M059J (cell line): ENCODE results near the gene ZNF485. TPM values are rescaled to one million over a fixed set of nuclear protein-coding genes. Genes with fewer than 3 reads are reported as not detected.
"Not testable (repeated sequence)": the region's sequence is repeated elsewhere in the genome, so short reads cannot be mapped to it uniquely, and the experiment has no call there.

Source experiments
- DNase-seq: peaks from one replicate; pipeline ENCODE4 v3.0.0-alpha.2; 2012; ENCODE audit warnings: low read depth
- total RNA-seq: library from RNA; depleted of rRNA; stranded (reverse); fragments of >200 nt; shearing (Covaris generic); gene quantifications from 2 replicates; pipeline ENCODE4 v1.2.3, GENCODE V29; 2014; rRNA removed

Gene ZNF485
- total RNA-seq = 3.7 and 4.0 TPM in 2 replicates

DNA sequence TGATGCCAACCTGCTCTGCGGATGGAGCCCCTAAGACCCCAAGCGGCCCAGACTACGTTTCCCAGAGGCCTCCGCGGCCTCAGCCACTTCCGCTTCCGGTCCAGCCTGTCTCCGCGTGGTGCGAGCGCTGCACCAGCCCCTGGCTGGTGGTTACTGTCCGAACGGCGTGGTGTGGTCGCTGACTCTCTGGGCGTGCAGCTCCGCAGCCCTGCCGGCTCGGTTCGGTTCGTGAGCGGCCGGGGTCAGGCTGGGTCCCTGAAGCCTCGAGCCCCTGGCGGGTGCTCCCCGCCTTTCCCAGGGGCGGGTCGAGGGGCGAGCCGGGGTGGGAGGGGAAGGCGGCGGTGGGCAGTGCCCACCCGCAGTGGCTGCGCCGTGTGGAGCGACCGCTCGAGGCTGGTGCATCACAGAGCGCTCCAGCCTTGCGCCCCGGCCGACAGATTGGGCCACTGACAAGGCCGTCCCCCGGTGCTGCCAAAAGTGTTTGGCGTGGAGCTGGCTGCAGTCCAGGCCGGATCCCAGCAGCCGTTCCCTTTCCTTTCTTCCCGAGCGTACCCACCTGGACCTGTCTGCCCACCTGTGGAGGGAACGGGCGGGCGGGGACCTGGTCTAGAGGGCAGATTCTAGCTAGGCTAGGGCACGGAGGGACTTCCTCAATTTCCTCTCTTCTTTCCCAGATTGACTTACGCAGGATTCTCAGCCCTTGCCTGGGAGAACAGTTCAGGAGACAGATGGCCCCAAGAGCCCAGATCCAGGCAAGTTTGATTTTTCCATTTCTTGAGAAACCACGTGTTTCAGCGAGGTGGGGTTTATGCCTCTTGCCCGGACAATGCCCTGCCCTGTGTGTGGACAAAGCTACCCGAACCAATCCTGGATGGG lies at the start of gene ZNF485:
TSS of gene ZNF485 (plus strand) at position 116 of the 876 bp plus-strand sequence. CDS start at position 729, 613 bp downstream.
- peak; percentile 61 for DNase-seq

DNA sequence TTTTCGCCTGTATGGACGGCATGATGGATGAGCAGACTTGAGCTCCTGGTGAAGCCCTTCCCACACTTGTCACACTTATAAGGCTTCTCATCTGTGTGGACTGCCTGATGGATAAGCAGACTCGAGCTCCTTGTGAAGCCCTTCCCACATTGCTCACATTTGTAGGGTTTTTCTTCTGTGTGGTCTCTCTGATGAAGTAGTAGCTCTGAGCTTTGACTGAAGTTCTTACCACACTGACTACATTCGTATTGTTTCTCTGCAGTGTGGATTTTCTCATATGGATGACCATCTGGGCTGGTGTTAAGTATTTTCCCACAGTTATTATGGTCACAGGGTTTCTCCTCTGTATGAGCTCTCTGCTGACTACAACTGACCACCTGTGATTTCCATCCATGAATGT lies 49.0 kb upstream of the ZNF485 start:
- DNase-seq = no peak

DNA sequence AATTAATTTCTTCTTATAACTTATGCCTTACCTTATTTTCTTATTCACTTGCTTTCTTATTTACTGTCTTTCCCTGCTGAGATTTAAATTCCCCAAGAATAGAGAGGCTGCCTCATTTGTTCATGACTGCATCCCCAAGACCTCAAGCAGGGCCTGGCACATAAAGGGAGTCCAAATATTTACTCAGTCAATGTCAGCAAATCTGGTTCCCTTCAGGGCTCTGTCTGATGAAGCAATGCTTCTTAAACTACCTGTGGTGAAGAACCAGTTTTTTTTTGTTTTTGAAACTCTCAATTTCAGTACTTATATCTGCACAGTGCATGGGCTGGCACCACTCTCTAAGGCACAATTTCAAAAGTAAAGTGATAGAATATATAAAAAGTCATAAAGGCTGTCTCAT lies 36.6 kb upstream of the ZNF485 start:
- no peak for DNase-seq

DNA sequence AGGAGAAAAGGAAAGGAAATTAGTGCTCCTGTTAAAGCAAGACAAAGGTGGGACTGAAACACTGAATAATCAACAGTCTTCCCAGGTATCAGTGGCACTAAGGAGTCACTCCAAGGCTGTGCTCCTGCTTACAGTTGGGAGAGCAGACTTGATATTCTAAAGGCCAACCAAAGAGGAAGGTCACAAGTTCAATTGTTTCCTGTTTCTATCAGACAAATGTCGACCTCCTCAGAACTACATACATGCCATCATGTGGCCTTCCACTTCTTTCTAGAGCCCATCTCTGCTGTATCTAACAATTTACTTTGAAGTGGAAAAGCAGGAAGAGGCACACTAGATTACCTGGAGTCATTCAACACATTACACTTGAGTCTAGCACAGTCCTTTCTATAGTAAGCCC lies 35.3 kb upstream of the ZNF485 start:
- no peak for DNase-seq

DNA sequence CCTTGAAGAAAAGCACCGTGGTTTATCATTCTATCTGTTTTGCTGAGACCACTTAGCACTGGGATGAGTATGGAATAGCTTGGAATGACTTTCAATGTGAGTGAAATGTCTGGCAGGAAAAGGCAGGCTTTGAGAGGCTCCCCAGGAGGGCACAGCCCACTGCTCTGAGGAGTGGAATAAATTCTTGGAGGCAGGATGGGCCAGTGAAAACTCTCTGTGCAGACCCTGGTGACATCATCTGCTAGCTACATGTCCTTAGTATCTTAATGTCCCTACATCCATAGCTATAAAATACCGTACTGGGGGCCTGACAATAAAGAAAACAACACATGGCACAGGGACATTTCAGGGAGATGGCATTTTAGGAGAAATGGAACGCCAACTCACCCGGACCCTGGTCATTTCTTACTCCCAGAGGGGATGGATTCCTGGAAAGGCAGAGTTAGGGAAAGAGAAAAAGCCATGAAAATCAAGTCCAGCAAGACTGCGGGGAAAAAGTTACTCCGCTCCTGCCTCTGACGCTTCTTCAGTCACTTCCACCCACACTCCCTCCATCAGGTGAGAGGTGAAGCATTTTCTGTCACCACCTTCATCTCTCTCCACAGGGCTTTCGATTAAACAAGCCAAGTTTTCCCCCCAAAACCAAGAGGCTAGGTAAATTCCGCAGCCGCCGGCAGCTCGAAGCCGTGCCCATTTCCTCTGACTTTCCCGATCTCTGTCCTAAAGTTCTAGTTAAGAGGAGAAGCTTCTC lies 32.8 kb upstream of the ZNF485 start:
- no peak for DNase-seq

DNA sequence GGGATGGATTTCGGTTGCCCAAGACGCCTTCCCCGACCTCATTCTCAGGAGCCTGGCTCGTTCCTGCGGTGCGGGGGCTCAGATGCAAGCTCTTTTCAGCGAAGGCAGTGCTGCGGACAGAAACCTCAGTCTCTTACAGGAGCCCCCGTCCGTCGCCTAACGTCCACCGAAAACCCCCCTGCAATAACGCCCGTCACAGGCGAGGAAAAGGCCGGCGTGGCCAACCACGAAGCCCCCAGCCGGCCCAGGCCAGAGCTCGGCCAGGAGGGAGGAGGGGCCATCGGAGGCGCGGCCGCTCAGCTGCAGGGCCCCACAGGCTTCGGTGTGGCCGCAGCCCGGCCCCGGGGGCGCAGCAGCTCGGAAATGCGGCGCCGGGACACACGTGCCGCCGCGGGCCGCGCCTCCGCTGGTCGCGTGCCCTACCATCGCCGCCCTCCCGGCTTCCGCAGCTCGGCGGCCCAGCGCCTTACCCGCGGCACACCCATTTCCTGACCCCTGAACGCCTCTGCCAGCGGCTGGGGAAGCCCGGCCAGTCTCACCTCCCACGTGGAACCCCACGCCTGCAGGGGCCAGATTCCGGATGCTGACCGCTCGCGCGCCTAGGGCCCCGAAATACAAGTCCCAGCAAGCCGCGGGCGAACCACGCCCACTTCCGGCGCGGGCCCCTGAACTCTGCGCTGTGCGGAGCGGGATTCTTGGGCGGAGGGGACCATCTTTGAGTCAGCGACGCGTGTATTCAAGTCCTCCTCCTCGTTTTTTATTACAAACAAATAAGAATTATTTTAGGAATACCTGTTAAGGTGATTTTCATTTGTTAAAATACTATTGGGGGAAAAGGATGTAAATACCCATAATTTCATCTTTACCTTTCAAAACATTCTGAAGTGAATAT lies 32.0 kb upstream of the ZNF485 start, which contains the start of gene ZNF239:
TSS of gene ZNF239 (minus strand) at position 616 of the 892 bp plus-strand sequence. CDS start 16,537 bp downstream, outside the sequence.
- peak; percentile 91 for DNase-seq

DNA sequence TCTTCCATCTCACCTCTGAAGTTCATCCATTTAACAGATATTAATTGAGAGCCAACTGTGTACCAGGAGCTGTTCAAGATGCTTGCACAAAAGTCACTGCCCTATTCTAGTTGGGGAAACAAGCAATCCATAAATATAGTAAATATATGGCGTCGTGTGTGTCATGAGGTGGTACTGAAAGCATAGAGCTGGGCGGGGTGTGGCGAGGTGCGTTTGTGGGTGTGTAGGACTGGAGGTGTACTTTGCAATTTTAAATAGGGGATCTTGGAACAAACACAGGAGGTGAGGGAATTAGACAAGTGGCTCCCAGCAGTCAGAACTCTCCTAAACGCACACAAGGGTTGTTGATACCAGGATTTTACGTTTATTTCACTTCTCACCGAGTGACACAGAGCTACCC lies 31.3 kb upstream of the ZNF485 start:
- no peak for DNase-seq

DNA sequence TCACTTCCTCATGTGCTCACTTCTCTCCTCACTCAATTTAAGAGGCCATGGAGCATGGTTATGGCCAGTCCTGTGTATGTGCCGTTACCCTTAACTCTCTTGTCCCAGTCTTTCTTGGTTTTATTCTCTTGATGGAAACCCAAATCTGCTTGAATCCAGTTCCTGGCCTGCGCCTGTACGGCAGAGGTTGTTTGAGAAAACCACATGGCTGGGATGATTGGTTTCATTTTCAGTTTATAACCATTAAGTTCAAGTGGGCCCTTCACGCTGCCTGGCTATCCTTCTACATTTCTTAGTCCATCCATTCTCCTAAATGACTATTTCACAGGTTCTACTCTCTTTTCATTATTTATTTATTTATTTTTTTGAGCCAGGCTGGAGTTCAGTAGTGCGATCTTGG lies 30.2 kb upstream of the ZNF485 start:
- no peak for DNase-seq

DNA sequence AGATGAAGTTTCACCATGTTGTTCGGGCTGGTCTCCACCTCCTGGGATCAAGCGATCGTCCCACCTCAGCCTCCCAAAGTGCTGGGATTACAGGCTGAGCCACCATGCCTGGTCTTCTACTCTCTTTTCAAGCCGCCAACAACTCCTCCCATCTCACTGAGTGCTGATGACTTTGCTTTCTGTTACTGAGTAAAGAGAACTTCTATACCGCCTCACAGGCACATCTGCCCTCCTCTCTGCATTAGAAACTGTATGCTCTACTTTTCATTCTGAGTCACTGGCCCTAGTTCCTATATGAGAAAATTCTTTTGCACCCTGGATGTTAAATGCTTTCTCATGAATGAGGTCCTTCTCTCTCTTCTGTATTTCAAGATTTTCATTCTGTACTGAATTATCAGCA lies 29.7 kb upstream of the ZNF485 start:
- no peak for DNase-seq

DNA sequence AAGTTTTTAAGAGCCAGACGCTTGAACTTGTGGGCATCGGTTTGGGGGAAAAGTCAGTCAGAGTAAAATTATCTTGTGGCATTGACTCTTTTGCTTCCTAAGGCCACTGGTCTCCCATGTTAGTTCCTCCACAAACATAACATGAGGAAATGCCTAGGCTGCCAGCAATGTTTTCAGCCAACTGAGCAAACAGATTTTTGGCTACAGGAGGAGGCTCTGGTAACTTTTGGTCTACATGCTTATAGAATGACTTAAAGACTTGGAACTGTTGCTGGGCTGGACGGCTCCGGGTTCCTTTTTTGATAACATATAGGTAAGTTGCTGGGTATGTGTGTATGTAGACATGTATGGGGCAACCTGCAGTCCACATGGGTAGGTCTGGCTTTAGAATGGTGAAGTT lies 22.2 kb upstream of the ZNF485 start:
- no peak for DNase-seq

DNA sequence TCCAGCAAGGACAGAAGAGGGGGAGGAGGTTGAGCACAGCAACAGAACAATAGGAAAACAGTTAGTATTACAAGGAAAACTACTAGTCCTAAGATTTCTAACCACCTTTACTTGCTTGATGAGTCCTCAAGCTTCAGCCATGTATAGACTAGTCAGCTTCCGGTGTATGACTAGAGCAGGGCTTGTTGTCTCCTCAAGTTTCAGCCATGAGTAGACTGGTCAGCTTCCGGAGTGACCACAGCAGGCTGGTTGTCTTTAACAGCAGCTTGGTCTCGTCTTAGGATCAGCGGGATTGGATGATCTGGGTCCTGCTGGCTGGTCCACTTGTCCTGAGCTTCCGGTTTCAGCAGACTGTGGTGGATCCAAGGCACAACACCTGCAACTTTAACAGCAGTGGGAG lies 21.2 kb upstream of the ZNF485 start:
- peak; percentile 61 for DNase-seq

DNA sequence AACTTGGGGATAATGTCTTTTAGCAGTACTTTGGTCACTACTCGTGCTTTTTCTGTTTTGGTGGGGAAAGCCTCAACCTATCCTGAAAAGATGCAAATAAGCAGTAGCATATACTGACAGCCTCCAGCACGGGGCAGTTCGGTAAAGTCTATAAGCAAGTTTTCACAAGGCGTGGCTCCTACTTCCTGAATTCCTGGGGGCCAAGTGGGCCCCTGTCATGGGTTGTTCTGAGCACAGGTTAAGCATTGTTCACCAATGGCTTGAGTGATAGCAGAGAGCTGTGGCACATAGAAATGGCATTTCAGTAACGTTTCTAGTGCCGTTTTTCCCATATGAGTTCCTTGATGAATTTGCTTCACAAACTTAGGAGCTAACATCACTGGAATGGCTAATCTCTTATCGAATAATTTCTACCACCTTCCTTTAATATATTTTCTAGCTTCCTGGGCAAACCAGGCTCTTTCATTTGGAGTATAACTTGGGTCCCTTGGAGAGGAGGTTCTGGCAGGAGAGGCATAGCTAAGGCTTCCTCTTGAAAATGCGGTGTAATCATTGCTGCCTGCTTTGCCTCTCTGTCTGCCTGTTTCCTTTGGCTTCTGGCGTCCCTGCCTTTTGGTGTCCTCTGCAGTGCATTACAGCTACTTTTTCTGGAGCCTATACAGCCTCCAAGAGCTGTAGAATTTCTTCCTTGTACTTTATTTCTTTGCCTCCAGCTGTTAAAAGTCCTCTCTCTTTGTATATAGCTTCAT lies 20.1 kb upstream of the ZNF485 start:
- DNase-seq = no peak

DNA sequence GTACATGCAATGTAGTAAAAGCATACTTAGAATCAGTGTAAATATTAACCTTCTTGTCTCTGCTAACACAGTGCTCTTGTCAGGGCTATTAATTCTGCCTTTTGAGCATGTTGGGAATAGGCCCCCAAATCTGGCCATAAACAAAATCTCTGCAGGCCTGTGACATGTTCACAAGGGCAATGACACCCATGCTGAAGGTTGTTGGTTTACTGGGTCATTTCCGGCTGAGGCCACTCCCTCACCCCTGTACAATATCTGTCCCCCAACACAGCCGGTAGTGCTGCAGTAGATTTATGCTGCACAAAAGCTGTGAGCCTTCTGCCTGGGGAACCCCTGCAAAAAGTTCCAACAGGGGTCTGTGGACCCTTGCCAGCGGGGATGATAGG lies 19.5 kb upstream of the ZNF485 start:
- DNase-seq = not testable (repeated sequence)

DNA sequence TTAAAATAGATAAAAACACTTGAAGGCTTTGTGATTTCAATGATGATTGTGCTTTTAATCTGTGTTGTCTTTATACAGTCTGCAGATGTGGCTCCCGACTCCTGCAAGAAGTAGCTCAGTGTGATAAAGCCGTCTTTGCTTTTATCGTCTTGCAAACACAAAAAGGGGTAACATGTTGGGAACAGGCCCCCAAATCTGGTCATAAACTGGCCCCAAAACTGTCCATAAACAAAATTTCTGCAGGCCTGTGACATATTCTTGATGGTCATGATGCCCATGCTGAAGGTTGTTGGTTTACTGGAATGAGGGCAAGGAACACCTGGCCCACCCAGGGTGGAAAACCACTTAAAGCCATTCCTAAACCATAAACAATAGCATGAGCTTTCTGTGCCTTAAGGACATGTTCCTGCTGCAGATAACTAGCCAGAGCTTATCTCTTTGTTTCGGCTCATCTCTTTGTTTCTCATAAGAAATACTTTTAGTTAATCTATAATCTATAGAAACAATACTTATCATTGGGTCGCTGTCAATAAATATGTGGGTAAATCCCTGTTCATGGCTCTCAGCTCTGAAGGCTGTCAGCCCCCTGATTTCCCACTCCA lies 14.8 kb upstream of the ZNF485 start:
- no peak for DNase-seq

DNA sequence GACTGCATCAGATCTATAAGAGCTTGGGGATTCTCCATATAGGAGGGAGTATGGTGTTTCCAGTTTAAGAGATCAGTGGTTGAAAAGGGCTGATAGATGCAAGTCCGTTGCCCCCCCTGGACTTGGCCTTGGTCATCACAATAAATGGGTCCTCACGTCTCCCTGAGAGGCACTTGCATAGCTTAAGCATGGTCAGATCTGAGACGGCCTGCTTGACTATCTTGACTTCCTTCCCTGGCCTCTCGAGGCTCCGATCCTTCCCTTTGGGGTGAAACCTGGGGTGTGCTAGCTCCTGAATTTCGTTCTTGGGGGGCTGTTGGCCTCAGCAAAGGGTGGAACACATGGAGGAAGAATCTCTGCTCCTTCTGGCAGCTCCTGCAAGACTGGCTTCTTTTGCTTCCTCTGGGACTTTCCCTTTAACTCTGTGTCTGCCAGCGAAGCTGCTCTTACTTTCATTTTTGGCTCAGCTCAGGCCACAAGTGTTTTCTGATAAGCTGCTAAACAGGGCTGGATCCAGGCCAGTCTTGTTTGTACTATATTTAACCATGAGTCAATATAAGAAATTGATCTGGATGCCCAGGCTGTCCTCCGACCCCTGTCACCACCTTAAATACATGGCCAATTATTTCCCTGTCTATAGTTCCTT lies 11.2 kb upstream of the ZNF485 start:
- DNase-seq = peak; percentile 47

DNA sequence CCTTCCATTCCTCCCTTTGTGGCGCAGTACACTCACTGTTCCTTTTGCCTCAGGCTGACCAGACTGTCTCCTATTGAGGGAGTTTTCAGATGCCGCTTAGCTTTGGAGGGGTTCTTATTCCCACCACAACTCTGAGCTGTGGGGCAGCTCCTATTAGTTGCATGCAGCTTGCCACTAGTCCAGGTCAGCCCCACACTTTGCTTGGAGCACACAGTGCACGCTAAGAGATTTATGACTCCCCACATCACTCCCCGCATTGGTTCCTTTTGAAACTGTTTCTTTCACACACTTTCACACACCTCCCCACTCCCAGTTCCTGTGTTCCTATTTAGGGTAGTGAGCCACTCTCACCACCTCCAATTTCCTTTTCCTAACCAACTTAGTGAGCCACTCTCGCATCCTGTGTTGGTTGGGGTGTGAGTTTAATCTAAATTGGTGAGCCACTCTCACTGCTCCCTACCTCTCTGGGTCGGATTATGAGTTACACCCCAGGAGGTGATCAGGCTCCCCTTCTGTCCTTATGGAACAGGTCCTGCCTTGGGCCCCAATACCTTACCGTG lies 10.4 kb upstream of the ZNF485 start:
- peak; percentile 19 for DNase-seq

DNA sequence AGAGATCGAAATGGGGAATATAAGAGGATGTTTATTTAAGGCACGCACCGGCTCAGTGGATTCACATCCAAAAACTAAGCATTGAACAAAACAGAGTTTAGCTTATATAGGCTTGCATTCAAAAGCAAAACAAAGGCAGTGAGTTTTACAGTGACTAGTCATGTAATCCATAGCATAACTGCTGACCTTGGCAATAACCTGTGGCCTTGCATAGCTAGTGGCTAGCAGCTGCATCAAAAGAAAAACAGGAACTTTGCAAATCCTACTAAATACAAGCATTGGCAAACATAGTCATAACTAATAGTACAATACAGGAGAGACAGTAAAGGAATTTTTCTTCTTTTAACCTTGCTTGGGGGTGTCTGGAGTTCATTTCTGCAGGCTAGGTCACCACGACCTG lies 9.7 kb upstream of the ZNF485 start:
- no peak for DNase-seq

DNA sequence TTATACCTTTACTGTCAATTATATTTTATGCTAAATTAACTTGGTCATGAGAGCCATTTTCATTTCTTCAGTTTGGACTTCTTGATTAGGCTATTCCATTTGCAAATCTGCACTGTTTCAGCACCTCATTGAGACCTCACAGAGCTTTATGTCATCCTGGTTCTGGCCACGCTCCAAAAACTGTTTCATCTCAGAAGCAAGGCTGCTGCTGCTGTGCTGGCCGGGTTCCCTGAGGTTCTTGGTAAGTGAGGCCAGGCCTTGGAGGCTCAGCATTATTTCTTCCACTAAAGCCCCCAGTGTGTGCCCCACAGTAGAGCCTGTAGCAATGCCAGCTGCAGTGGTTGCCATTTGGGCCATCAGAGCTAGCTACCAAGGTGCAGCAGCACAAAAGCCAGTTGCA lies 7.8 kb upstream of the ZNF485 start:
- peak; percentile 49 for DNase-seq

DNA sequence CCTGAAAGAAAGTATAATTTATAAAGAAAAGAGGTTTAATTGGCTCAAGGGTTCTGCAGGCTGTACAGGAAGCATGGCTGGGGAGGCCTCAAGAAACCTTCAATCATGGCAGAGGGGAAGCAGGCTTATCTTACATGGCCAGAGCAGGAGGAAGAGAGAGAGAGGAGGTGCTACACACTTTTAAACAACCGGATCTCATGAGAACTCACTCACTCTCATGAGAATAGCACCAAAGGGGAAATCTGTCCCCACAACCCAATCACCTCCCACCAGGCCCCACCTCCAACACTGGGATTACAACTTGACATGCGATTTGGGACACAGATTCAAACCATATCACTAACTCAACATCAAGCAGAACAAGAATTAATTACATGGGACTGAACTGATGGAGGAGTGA lies 6.9 kb upstream of the ZNF485 start:
- no peak for DNase-seq

DNA sequence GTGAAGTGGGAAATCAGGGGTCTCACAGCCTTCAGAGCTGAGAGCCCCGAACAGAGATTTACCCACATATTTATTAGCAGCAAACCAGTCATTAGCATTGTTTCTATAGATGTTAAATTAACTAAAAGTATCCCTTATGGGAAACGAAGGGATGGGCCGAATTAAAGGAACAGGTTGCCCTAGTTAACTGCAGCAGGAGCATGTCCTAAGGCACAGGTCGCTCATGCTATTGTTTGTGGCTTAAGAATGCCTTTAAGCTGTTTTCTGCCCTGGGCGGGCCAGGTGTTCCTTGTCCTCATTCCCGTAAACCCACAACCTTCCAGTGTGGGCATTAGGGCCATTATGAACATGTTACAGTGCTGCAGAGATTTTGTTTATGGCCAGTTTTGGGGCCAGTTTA lies 4.7 kb upstream of the ZNF485 start:
- DNase-seq = not testable (repeated sequence)
